ENCODE results near the gene SUGP2.

Gene SUGP2

DNA sequence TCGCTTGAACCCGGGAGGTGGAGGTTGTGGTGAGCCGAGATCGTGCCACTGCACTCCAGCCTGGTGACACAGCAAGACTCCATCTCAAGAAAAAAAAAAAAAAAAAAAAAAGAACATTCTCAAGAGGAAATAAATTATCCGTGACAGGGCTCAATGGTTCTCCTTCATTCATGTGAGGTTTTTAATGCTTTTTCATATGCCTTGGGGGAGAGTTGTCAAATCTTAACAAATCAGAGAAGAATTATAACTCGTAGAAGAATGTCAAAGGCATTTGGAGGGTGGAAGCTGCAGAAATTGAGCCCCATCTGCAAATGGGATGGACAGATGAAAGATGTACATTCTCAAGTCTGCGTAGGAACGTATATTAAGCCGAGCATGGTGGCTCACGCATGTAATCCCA lies 57.4 kb downstream of the SUGP2 start:
- Histone ChIP-seq H4K12ac (ENCODE audit: low read depth, low read length) (no peak overlapping the region), H4K8ac (ENCODE audit: low read depth, low read length) (no peak overlapping the region), H3K4ac (ENCODE audit: low read depth, low read length) (no peak overlapping the region), H4K91ac (ENCODE audit: low read depth, low read length) (no peak overlapping the region), H2BK120ac (ENCODE audit: insufficient read depth, low read length, poor library complexity) (no peak overlapping the region), H3K79me2 (ENCODE audit: control insufficient read depth, insufficient read depth, low read length, poor library complexity) (no peaks in the 10 kb centered on the region), H3K9me3 (ENCODE audit: insufficient read depth, low read depth, low read length) (no peaks in the 10 kb centered on the region), H3K14ac (ENCODE audit: low read length) (no peak overlapping the region), H3K4me2 (ENCODE audit: low read length) (no peak overlapping the region), H3K36me3 (ENCODE audit: control insufficient read depth in 1 of 2, insufficient read depth in 2 of 2, low read length in 2 of 2) (no peaks in the 10 kb centered on the region), H3K4me1 (ENCODE audit: control insufficient read depth in 1 of 2, insufficient read depth in 2 of 2, low read length in 2 of 2) (no peaks in the 10 kb centered on the region), H3K27ac (ENCODE audit: low read depth, low read length) (no peak overlapping the region), H3K18ac (ENCODE audit: low read length) (no peak overlapping the region), H3K27me3 (ENCODE audit: insufficient read depth, low read length) (no peaks in the 10 kb centered on the region), H3K4me3 (ENCODE audit: low read depth, low read length) (no peak overlapping the region), H2AK5ac (ENCODE audit: low read length) (no peak overlapping the region), H2BK5ac (ENCODE audit: low read depth, low read length, poor library complexity) (no peak overlapping the region), H3K23ac (ENCODE audit: low read length) (no peak overlapping the region), H2AFZ (ENCODE audit: insufficient read depth, low read length, poor library complexity) (no peak overlapping the region), H3K9ac (ENCODE audit: low read length) (no peak overlapping the region), H3K79me1 (ENCODE audit: low read length) (no peaks in the 10 kb centered on the region), H2BK12ac (ENCODE audit: low read length) (no peak overlapping the region)
- no CpG with 5 or more reads among the region's 10 CpGs for WGBS (ENCODE audit: extremely low coverage, insufficient coverage, insufficient read length)
- DNase-seq, result no peak

DNA sequence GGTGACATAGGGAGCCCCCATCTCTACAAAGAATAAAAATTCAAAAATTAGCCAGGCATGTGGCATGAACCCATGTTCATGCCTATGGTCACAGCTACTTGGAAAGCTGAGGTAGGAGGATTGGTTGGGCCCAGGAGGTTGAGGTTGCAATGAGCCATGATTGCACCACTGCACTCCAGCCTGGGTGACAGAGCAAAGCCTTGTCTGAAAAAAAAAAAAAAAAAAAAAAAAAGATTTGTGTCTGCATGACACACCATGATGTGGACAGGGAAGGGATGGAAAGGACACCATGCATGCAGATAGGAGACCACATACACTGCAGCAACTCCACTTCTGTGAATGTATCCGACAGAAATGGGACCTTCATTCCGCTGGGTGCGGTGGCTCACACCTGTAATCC lies 58.3 kb downstream of the SUGP2 start:
- H3K9me3 ChIP-seq (ENCODE audit: insufficient read depth, low read depth, low read length), result no peaks in the 10 kb centered on the region
- no peaks in the 10 kb centered on the region for H3K4me1 ChIP-seq (ENCODE audit: control insufficient read depth in 1 of 2, insufficient read depth in 2 of 2, low read length in 2 of 2)
- H3K9ac ChIP-seq (ENCODE audit: low read length), result no peak overlapping the region
- no peak overlapping the region for H3K23ac ChIP-seq (ENCODE audit: low read length)
- H4K8ac ChIP-seq (ENCODE audit: low read depth, low read length), result no peak overlapping the region
- H3K18ac ChIP-seq (ENCODE audit: low read length), result no peak overlapping the region
- no peak overlapping the region for H2BK120ac ChIP-seq (ENCODE audit: insufficient read depth, low read length, poor library complexity)
- H4K91ac ChIP-seq (ENCODE audit: low read depth, low read length), result no peak overlapping the region
- H4K12ac ChIP-seq (ENCODE audit: low read depth, low read length), result no peak overlapping the region
- no peak overlapping the region for H3K4me2 ChIP-seq (ENCODE audit: low read length)
- DNase-seq, result no peak
- H2AFZ ChIP-seq (ENCODE audit: insufficient read depth, low read length, poor library complexity), result no peak overlapping the region
- H3K4me3 ChIP-seq (ENCODE audit: low read depth, low read length), result no peak overlapping the region
- no peaks in the 10 kb centered on the region for H3K79me2 ChIP-seq (ENCODE audit: control insufficient read depth, insufficient read depth, low read length, poor library complexity)
- no peak overlapping the region for H2AK5ac ChIP-seq (ENCODE audit: low read length)
- no peak overlapping the region for H3K14ac ChIP-seq (ENCODE audit: low read length)
- H2BK12ac ChIP-seq (ENCODE audit: low read length), result no peak overlapping the region
- no peak overlapping the region for H3K27ac ChIP-seq (ENCODE audit: low read depth, low read length)
- WGBS (ENCODE audit: extremely low coverage, insufficient coverage, insufficient read length), result no CpG with 5 or more reads among the region's 3 CpGs
- no peaks in the 10 kb centered on the region for H3K36me3 ChIP-seq (ENCODE audit: control insufficient read depth in 1 of 2, insufficient read depth in 2 of 2, low read length in 2 of 2)
- no peaks in the 10 kb centered on the region for H3K79me1 ChIP-seq (ENCODE audit: low read length)
- H2BK5ac ChIP-seq (ENCODE audit: low read depth, low read length, poor library complexity), result no peak overlapping the region
- no peaks in the 10 kb centered on the region for H3K27me3 ChIP-seq (ENCODE audit: insufficient read depth, low read length)
- H3K4ac ChIP-seq (ENCODE audit: low read depth, low read length), result no peak overlapping the region

DNA sequence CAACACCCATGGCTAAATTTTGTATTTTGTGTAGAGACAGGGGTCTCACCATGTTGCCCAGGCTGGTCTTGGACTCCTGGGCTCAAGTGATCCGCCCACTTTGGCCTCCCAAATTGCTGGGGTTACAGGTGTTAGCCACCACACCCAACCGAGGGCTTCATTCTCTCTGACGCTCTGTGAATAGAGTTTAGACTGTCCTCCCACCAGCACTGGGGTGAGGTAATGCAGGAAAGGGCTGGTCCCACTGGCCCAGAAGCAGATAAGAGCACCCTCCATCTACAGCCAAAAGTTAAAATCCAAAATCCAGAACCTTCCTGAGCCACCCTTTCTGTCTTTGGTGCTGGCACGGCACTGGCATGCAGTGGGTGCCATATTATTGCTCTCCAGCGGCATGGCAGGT lies 60.5 kb downstream of the SUGP2 start:
- H3K4ac ChIP-seq (ENCODE audit: low read depth, low read length), result no peak overlapping the region
- no peak overlapping the region for H3K14ac ChIP-seq (ENCODE audit: low read length)
- H4K12ac ChIP-seq (ENCODE audit: low read depth, low read length), result no peak overlapping the region
- no peak overlapping the region for H3K18ac ChIP-seq (ENCODE audit: low read length)
- H3K27ac ChIP-seq (ENCODE audit: low read depth, low read length), result no peak overlapping the region
- no peak overlapping the region for H2AK5ac ChIP-seq (ENCODE audit: low read length)
- no peak overlapping the region for H2AFZ ChIP-seq (ENCODE audit: insufficient read depth, low read length, poor library complexity)
- H4K8ac ChIP-seq (ENCODE audit: low read depth, low read length), result no peak overlapping the region
- H4K91ac ChIP-seq (ENCODE audit: low read depth, low read length), result no peak overlapping the region
- no peak overlapping the region for H3K4me3 ChIP-seq (ENCODE audit: low read depth, low read length)
- H3K4me2 ChIP-seq (ENCODE audit: low read length), result no peak overlapping the region
- DNase-seq, result no peak
- H3K4me1 ChIP-seq (ENCODE audit: control insufficient read depth in 1 of 2, insufficient read depth in 2 of 2, low read length in 2 of 2), result no peaks in the 10 kb centered on the region
- no peak overlapping the region for H2BK120ac ChIP-seq (ENCODE audit: insufficient read depth, low read length, poor library complexity)
- no peak overlapping the region for H3K9ac ChIP-seq (ENCODE audit: low read length)
- no peak overlapping the region for H2BK12ac ChIP-seq (ENCODE audit: low read length)
- H3K27me3 ChIP-seq (ENCODE audit: insufficient read depth, low read length), result no peaks in the 10 kb centered on the region
- H3K79me2 ChIP-seq (ENCODE audit: control insufficient read depth, insufficient read depth, low read length, poor library complexity), result no peaks in the 10 kb centered on the region
- H3K79me1 ChIP-seq (ENCODE audit: low read length), result no peaks in the 10 kb centered on the region
- no peaks in the 10 kb centered on the region for H3K36me3 ChIP-seq (ENCODE audit: control insufficient read depth in 1 of 2, insufficient read depth in 2 of 2, low read length in 2 of 2)
- H3K23ac ChIP-seq (ENCODE audit: low read length), result no peak overlapping the region
- no peaks in the 10 kb centered on the region for H3K9me3 ChIP-seq (ENCODE audit: insufficient read depth, low read depth, low read length)
- H2BK5ac ChIP-seq (ENCODE audit: low read depth, low read length, poor library complexity), result no peak overlapping the region
- WGBS (ENCODE audit: extremely low coverage, insufficient coverage, insufficient read length), result no CpG with 5 or more reads among the region's 5 CpGs

GRCh38 chr19:18972301-18972811 lies 61.0 kb downstream of the SUGP2 start:
- no peak overlapping the region for H2AK5ac ChIP-seq (ENCODE audit: low read length)
- H3K4me2 ChIP-seq (ENCODE audit: low read length), result no peak overlapping the region
- no peak overlapping the region for H3K23ac ChIP-seq (ENCODE audit: low read length)
- H3K4me3 ChIP-seq (ENCODE audit: low read depth, low read length), result no peak overlapping the region
- H3K9ac ChIP-seq (ENCODE audit: low read length), result no peak overlapping the region
- H3K4me1 ChIP-seq (ENCODE audit: control insufficient read depth in 1 of 2, insufficient read depth in 2 of 2, low read length in 2 of 2), result no peaks in the 10 kb centered on the region
- no peaks in the 10 kb centered on the region for H3K79me1 ChIP-seq (ENCODE audit: low read length)
- no peaks in the 10 kb centered on the region for H3K27me3 ChIP-seq (ENCODE audit: insufficient read depth, low read length)
- no CpG with 5 or more reads among the region's 12 CpGs for WGBS (ENCODE audit: extremely low coverage, insufficient coverage, insufficient read length)
- H2BK120ac ChIP-seq (ENCODE audit: insufficient read depth, low read length, poor library complexity), result no peak overlapping the region
- no peak for DNase-seq
- H2AFZ ChIP-seq (ENCODE audit: insufficient read depth, low read length, poor library complexity), result no peak overlapping the region
- H3K9me3 ChIP-seq (ENCODE audit: insufficient read depth, low read depth, low read length), result no peaks in the 10 kb centered on the region
- no peaks in the 10 kb centered on the region for H3K79me2 ChIP-seq (ENCODE audit: control insufficient read depth, insufficient read depth, low read length, poor library complexity)
- H4K91ac ChIP-seq (ENCODE audit: low read depth, low read length), result no peak overlapping the region
- H2BK12ac ChIP-seq (ENCODE audit: low read length), result no peak overlapping the region
- no peak overlapping the region for H3K18ac ChIP-seq (ENCODE audit: low read length)
- H2BK5ac ChIP-seq (ENCODE audit: low read depth, low read length, poor library complexity), result no peak overlapping the region
- H3K4ac ChIP-seq (ENCODE audit: low read depth, low read length), result no peak overlapping the region
- H4K8ac ChIP-seq (ENCODE audit: low read depth, low read length), result no peak overlapping the region
- no peaks in the 10 kb centered on the region for H3K36me3 ChIP-seq (ENCODE audit: control insufficient read depth in 1 of 2, insufficient read depth in 2 of 2, low read length in 2 of 2)
- no peak overlapping the region for H3K27ac ChIP-seq (ENCODE audit: low read depth, low read length)
- H3K14ac ChIP-seq (ENCODE audit: low read length), result no peak overlapping the region
- no peak overlapping the region for H4K12ac ChIP-seq (ENCODE audit: low read depth, low read length)

All from trophoblast cell (in vitro differentiated cells and primary cell).